AG04450 (cell line): ENCODE measurements around the gene SEMA4D. TPM values are rescaled to one million over a fixed set of nuclear protein-coding genes. Genes with fewer than 3 reads are reported as not detected.

Experiments used
- CTCF ChIA-PET: fragments of 300-600, 350-600 bp; formaldehyde crosslinking; extraction: SDS; loops from one replicate; lab custom pipeline; 2022; ENCODE audit warnings: antibody characterized with exemption, inconsistent platforms; lab: Charles Lee
- POLR2A ChIA-PET: fragments of 350-600 bp; formaldehyde crosslinking; extraction: SDS; loops from one replicate; lab custom pipeline; 2021; ENCODE audit warnings: antibody characterized with exemption, inconsistent platforms; lab: Yijun Ruan, JAX
- DNase-seq: peaks from one replicate; pipeline ENCODE4 v3.0.0-alpha.2; 2011; ENCODE audit warnings: low read depth, low spot score
- H3K27ac ChIP-seq: one replicate; pipeline ENCODE4 v1.5.1; 2012; ENCODE audit warnings: low read depth, low read length, control low read depth
- H3K27me3 ChIP-seq: one replicate; pipeline ENCODE4 v1.6.0; 2012; ENCODE audit warnings: low read length; ENCODE audit not compliant: control insufficient read depth, insufficient read depth
- H3K4me3 ChIP-seq: 2 replicates; pipeline ENCODE4 v1.5.1; 2011; ENCODE audit warnings: mild to moderate bottlenecking, low read depth, low read length, control low read depth
- H3K9me3 ChIP-seq: 2 replicates; pipeline ENCODE4 v1.5.1; 2012; ENCODE audit warnings: low read length; ENCODE audit not compliant: control insufficient read depth, insufficient read depth
- CTCF ChIP-seq: IDR thresholded peaks from 2 replicates; pipeline ENCODE4 v1.5.1; 2011; ENCODE audit warnings: low read depth, low read length, control low read depth, inconsistent platforms
- polyA plus RNA-seq: library from polyadenylated mRNA; depleted of rRNA; stranded (reverse); fragments of >200 nt; gene quantifications from 2 replicates; pipeline ENCODE4 v1.2.3, GENCODE V29; 2011

Gene SEMA4D
- polyA plus RNA-seq, 1 experiment: 2.8 TPM

DNA sequence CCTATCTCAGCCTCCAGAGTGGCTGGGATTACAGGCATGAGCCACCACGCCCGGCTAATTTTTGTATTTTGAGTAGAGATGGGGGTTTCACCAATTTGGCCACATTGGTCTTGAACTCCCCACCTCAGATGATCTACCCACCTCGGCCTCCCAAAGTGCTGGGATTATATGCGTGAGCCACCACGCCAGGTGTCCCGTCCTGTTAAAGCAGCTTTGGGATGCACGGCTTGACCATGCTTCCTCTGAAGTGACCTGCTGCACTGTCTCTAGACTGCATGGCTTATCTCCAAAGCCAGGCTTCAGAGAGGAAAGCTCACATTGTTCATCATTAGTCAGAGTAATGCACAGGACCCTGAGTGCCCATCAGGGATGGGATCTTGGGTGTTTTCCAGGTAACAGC, 45.4 kb downstream of the SEMA4D start:
- no peak overlapping the region for H3K27ac ChIP-seq
- ChIA-PET CTCF (no interaction called here), POLR2A (no interaction called here)
- no peak for TF ChIP-seq CTCF
- DNase-seq: no peak
- H3K27me3 ChIP-seq: no peaks in the 10 kb centered on the region
- H3K4me3 ChIP-seq: no peak overlapping the region
- H3K9me3 ChIP-seq: no peaks in the 10 kb centered on the region

- H3K9me3 ChIP-seq: no peaks in the 10 kb centered on the region; the same call in 1 of the 2 replicates
- ChIA-PET POLR2A (no interaction called here), CTCF (interaction anchor here (1.4 kb wide), 1 partner anchor 98 kb away, joined by 3 read pairs; no protein-coding TSS in a partner anchor)
- H3K27me3 ChIP-seq: no peaks in the 10 kb centered on the region
- no peak overlapping the region for H3K4me3 ChIP-seq
- DNase-seq: no peak
- H3K27ac ChIP-seq: no peak overlapping the region
- TF ChIP-seq CTCF: no peak
Observed at GRCh38 chr9:89450213-89450612, 47.7 kb downstream of the SEMA4D start.

DNA sequence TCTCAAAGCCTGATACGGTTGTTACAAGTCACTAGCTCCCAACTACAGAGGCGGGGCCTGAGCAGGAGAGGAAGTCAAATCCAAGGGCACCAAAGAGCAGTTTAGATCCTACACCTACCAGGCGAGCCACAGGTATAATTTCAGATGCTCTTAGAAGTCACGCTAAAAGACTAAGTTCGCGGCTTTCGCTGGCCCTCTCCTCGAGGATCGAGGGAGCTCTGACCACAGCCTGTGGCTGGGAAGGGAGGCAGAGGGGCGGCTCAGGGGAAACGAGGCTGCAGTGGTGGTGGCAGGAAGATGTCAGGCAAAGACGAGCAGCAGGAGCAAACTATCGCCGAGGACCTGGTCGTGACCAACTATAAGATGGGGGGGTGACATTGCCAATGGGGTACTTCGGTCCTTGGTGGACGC, 48.6 kb downstream of the SEMA4D start:
- H3K9me3 ChIP-seq: no peaks in the 10 kb centered on the region; the same call in 1 of the 2 replicates
- POLR2A ChIA-PET: no interaction called here
- H3K27me3 ChIP-seq: no peaks in the 10 kb centered on the region
- CTCF ChIA-PET: interaction anchor here (1.4 kb wide), 1 partner anchor 99 kb away, joined by 3 read pairs; no protein-coding TSS in a partner anchor
- TF ChIP-seq CTCF: no peak
- no peak overlapping the region for H3K27ac ChIP-seq
- DNase-seq: no peak
- H3K4me3 ChIP-seq: no peak overlapping the region

DNA sequence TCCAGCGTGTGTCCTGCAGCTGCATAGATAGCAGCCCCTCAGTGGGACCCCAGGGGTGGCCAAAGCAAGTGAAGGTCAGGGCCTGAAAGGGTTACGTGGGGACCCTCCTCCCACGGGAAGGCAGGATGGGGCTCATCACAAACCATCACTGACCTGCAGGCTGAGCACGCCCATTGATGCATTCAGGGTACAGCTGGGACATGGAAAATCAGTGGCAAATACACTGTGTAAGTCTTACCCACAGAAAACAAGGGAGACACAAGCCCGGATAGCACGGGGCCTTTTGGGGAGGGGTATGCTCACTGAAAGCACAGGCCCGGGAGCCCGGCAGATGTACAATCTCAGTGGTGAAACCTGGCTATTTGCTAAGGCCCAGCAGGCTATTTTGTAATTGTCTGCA, 49.1 kb downstream of the SEMA4D start:
- H3K27ac ChIP-seq: no peak overlapping the region

More for the DNA sequence above, 49.1 kb downstream of the SEMA4D start:
- ChIA-PET CTCF (interaction anchor here (1.4 kb wide), 1 partner anchor 100 kb away, joined by 3 read pairs; no protein-coding TSS in a partner anchor), POLR2A (no interaction called here)
- Histone ChIP-seq H3K4me3 (no peak overlapping the region), H3K27me3 (no peaks in the 10 kb centered on the region), H3K9me3 (no peaks in the 10 kb centered on the region; the same call in 1 of the 2 replicates)
- DNase-seq: no peak
- no peak for TF ChIP-seq CTCF
